ENCODE results near the gene SSX2.
"Not testable (repeated sequence)": the region's sequence is repeated elsewhere in the genome, so short reads cannot be mapped to it uniquely, and the experiment has no call there.

SSX2 gene

GRCh38 chrX:52707078-52707477 lies at the start of gene SSX2:
Gene SSX2, minus strand, starts transcription at chrX:52707178. Its CDS starts 1,429 bp downstream, at chrX:52705749.
- DNase-seq (ENCODE audit: low spot score); in situ Hi-C loops (cut with MboI; ENCODE audit: low pct_unique_long_range_greater_than_20kb, low sequenced_read_pairs, unreplicated experiment): not testable (repeated sequence)

DNA sequence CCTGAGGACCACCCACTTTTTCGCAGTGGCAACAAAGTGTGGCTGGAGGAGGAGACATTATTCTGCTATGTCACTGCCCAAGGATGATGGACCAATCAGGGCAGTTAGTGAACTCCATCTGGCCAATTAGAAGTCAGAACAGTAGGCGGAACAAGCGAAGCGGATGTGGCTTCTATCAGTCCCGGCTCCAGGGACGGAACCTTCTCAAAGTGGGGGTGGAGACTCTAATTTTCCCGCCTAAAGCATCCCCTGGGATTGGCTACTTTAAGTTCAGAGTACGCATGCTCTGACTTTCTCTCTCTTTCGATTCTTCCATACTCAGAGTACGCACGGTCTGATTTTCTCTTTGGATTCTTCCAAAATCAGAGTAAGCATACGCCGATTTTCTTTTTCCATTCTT lies 44.0 kb upstream of the SSX2 start, which contains the start of gene SSX2B:
Gene SSX2B, plus strand, starts transcription at position 301 of the 400 bp plus-strand sequence. CDS start 1,429 bp downstream, outside the sequence.
- DNase-seq (ENCODE audit: low spot score); in situ Hi-C loops (cut with MboI; ENCODE audit: low pct_unique_long_range_greater_than_20kb, low sequenced_read_pairs, unreplicated experiment): not testable (repeated sequence)

GRCh38 chrX:52692034-52692433 lies 14.9 kb downstream of the SSX2 start:
- DNase-seq (ENCODE audit: low spot score); in situ Hi-C loops (cut with MboI; ENCODE audit: low pct_unique_long_range_greater_than_20kb, low sequenced_read_pairs, unreplicated experiment): not testable (repeated sequence)

GRCh38 chrX:52662218-52662617 lies 44.8 kb downstream of the SSX2 start:
- DNase-seq (ENCODE audit: low spot score); in situ Hi-C loops (cut with MboI; ENCODE audit: low pct_unique_long_range_greater_than_20kb, low sequenced_read_pairs, unreplicated experiment): not testable (repeated sequence)

DNA sequence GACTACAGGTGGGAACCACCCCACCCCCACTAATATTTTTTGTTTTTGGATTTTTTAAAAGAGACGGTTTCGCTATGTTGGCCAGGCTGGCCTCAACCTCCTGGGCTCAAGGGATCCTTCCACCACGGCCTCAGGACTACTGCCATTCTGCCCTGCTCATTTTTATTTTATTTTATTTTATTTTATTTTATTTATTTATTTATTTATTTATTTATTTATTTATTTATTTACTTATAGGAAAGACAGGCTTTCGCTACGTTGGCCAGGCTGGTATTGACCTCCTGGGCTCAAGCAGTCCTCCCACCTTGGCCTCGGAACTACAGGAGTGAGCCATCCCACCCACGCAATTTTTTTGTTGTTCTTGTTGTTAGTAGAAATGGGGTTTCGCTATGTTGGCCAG lies 51.5 kb downstream of the SSX2 start:
- in situ Hi-C loops (cut with MboI; ENCODE audit: low pct_unique_long_range_greater_than_20kb, low sequenced_read_pairs, unreplicated experiment); DNase-seq (ENCODE audit: low spot score): not testable (repeated sequence)

GRCh38 chrX:52654800-52655199 lies 52.2 kb downstream of the SSX2 start, which contains the start of gene SSX7:
Gene SSX7, minus strand, starts transcription at chrX:52654900. Its CDS starts 1,428 bp downstream, at chrX:52653472.
- in situ Hi-C loops (cut with MboI; ENCODE audit: low pct_unique_long_range_greater_than_20kb, low sequenced_read_pairs, unreplicated experiment); DNase-seq (ENCODE audit: low spot score): not testable (repeated sequence)

- in situ Hi-C loops (cut with MboI; ENCODE audit: low pct_unique_long_range_greater_than_20kb, low sequenced_read_pairs, unreplicated experiment); DNase-seq (ENCODE audit: low spot score): not testable (repeated sequence)
These were observed 56.3 kb downstream of the SSX2 start for GRCh38 chrX:52650676-52651075.

DNA sequence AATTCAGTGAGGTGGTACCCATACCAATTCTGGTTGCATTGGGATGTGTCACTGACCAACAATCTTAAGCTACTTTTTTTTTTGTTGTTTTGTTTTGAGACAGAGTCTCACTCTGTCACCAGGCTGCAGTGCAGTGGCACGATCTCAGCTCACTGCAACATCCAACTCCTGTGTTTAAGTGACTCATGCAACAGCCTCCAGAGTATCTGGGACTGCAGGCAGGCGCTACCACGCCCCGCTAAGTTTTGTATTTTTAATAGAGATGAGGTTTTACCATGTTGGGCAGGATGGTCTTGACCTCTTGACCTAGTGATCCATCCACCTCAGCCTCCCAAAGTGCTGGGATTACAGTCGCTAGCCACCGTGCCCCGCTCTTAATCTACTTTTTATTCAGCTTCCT lies 58.0 kb downstream of the SSX2 start:
- DNase-seq (ENCODE audit: low spot score); in situ Hi-C loops (cut with MboI; ENCODE audit: low pct_unique_long_range_greater_than_20kb, low sequenced_read_pairs, unreplicated experiment): not testable (repeated sequence)

Measured in GM13977 (cell line).